Measurements from ENCODE around the gene SEMA5A.

SEMA5A gene

GRCh38 chr5:9337928-9338595 is 207.8 kb downstream of the SEMA5A start:
- no peak for DNase-seq (ENCODE audit: low read depth in 1 of 2, low spot score in 1 of 2)
- Histone ChIP-seq H3K27me3 (ENCODE audit: insufficient read depth, poor library complexity, severe bottlenecking) (no peaks in the 10 kb centered on the region), H3K27ac (replicated peaks) (no peak overlapping the region), H3K4me3 (replicated peaks; ENCODE audit: insufficient read depth, low read length) (no peak overlapping the region)
- no peak for TF ChIP-seq POLR2AphosphoS5 (IDR thresholded peaks at IDR 0.05; ENCODE audit: low read depth)
- TF ChIP-seq CTCF (IDR thresholded peaks at IDR 0.05; ENCODE audit: insufficient read depth, low read length), result no peak
- no peak for TF ChIP-seq REST (IDR thresholded peaks at IDR 0.05; ENCODE audit: insufficient replicate concordance, low read depth)
- no peak for TF ChIP-seq GABPA (IDR thresholded peaks at IDR 0.05; ENCODE audit: low read depth)
- TF ChIP-seq SPI1 (IDR thresholded peaks at IDR 0.05; ENCODE audit: borderline replicate concordance, low read depth), result no peak

GRCh38 chr5:9335754-9336495 is 209.9 kb downstream of the SEMA5A start:
- TF ChIP-seq CTCF (IDR thresholded peaks at IDR 0.05; ENCODE audit: insufficient read depth, low read length), result no peak
- no peak for TF ChIP-seq POLR2AphosphoS5 (IDR thresholded peaks at IDR 0.05; ENCODE audit: low read depth)
- no peak for TF ChIP-seq GABPA (IDR thresholded peaks at IDR 0.05; ENCODE audit: low read depth)
- TF ChIP-seq REST (IDR thresholded peaks at IDR 0.05; ENCODE audit: insufficient replicate concordance, low read depth), result no peak
- no peak for TF ChIP-seq SPI1 (IDR thresholded peaks at IDR 0.05; ENCODE audit: borderline replicate concordance, low read depth)
- H3K4me3 ChIP-seq (replicated peaks; ENCODE audit: insufficient read depth, low read length), result no peak overlapping the region
- DNase-seq (ENCODE audit: low read depth in 1 of 2, low spot score in 1 of 2), result no peak
- H3K27ac ChIP-seq (replicated peaks), result no peak overlapping the region
- no peaks in the 10 kb centered on the region for H3K27me3 ChIP-seq (ENCODE audit: insufficient read depth, poor library complexity, severe bottlenecking)

- DNase-seq (ENCODE audit: low read depth in 1 of 2, low spot score in 1 of 2), result no peak
- TF ChIP-seq POLR2AphosphoS5 (IDR thresholded peaks at IDR 0.05; ENCODE audit: low read depth), result no peak
- H3K27me3 ChIP-seq (ENCODE audit: insufficient read depth, poor library complexity, severe bottlenecking), result no peaks in the 10 kb centered on the region
- no peak overlapping the region for H3K27ac ChIP-seq (replicated peaks)
- H3K4me3 ChIP-seq (replicated peaks; ENCODE audit: insufficient read depth, low read length), result no peak overlapping the region
These were observed 210.6 kb downstream of the SEMA5A start for GRCh38 chr5:9335269-9335668.

- no peak for DNase-seq (ENCODE audit: low read depth in 1 of 2, low spot score in 1 of 2)
- Histone ChIP-seq H3K27ac (replicated peaks) (no peak overlapping the region), H3K27me3 (ENCODE audit: insufficient read depth, poor library complexity, severe bottlenecking) (no peaks in the 10 kb centered on the region), H3K4me3 (replicated peaks; ENCODE audit: insufficient read depth, low read length) (no peak overlapping the region)
- no peak for TF ChIP-seq CTCF (IDR thresholded peaks at IDR 0.05; ENCODE audit: insufficient read depth, low read length)
These were observed 213.8 kb downstream of the SEMA5A start for GRCh38 chr5:9332026-9332425.
